ENCODE data around the gene ZNF710.
"Not testable (repeated sequence)": the region's sequence is repeated elsewhere in the genome, so short reads cannot be mapped to it uniquely, and the experiment has no call there.

ZNF710 gene

DNA sequence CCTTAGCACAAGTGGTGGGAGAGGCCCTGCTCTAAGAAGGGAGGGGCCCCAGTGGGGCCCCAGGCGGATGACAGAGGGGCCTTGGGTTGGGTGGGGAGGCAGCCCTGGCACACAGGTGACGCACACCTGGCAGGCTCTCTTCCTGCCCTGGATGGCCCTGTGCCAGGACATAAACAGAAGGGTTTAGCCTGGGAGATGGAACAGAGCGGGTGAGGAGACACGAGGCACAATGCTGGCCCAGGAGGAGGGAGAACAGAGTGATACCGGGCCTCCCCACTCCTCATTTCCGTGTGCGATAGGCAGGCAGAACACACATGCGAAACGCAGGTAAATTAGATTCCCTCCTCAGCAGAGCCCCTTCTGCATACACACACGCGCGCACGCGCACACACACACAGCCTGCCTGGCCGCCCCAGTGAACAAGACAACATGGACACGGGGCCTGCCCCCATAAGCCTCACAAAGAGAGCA is 61.4 kb downstream of the ZNF710 start:
- no peak for DNase-seq

GRCh38 chr15:90062973-90063769 is 62.0 kb downstream of the ZNF710 start:
- no peak for DNase-seq

DNA sequence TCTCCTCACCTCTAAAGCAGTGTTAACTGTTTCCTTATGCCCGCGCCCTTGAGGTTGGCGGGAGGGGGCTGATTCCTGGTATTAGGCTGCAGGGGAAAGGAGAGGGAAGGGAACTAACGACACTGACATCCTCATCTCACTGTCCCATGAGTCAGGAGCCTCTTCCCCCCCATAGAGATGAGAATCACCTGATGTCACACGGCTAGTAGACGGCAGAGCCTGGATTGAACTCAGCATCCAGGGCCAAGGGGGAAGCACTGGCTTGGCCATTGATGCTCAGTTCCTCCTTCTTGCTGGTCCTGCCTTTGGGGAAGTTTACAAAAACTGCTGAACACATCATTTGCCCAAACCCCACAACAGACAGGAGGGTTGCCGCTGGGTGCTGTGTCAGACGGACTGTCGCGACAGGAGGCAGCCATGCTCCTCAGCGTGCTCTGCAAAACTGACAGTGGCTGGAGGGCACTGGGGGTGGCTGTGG is 62.7 kb downstream of the ZNF710 start:
- DNase-seq, result no peak

- no peak for DNase-seq
Measured at GRCh38 chr15:90064911-90065681, 64.0 kb downstream of the ZNF710 start.

DNA sequence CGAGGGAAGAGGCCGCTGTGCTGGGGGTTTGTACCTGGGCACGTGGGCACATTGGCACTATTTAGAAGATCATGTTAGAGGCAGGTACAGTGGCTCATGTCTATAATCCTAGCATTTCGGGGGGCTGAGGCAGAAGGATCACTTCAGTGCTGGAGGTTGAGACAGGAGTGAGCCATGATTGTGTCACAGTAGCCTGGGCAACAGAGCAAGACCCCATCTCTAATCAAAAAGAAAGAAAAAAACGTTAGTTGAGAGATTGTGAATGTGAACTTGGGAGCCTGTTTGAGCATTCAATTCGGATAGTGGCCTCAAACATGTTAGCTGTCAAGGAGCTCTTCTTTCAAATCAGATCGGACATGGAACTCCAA is 64.5 kb downstream of the ZNF710 start:
- DNase-seq, result no peak

DNA sequence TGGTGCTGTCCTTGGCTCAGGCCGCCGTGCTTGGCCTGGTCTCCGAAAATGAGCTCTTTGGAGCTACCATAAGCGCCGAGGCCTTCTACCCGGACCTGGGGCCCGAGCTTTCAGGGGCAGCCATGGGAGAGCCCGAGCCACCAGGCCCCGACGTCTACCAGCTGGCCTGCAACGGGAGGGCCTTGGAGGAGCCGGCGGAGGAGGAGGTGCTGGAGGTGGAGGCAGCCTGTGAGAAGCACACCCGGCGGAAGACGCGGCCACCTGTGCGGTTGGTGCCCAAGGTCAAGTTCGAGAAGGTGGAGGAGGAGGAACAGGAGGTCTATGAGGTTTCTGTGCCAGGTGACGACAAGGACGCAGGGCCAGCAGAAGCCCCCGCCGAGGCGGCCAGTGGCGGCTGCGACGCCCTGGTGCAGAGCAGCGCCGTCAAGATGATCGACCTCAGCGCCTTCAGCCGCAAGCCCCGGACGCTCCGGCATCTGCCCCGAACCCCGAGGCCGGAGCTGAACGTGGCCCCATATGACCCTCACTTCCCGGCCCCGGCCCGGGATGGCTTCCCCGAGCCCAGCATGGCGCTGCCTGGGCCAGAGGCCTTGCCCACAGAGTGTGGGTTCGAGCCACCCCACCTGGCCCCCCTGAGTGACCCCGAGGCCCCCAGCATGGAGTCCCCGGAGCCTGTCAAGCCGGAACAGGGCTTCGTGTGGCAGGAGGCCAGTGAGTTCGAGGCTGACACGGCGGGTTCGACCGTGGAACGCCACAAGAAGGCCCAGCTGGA is 66.2 kb downstream of the ZNF710 start:
- DNase-seq, result no peak

DNA sequence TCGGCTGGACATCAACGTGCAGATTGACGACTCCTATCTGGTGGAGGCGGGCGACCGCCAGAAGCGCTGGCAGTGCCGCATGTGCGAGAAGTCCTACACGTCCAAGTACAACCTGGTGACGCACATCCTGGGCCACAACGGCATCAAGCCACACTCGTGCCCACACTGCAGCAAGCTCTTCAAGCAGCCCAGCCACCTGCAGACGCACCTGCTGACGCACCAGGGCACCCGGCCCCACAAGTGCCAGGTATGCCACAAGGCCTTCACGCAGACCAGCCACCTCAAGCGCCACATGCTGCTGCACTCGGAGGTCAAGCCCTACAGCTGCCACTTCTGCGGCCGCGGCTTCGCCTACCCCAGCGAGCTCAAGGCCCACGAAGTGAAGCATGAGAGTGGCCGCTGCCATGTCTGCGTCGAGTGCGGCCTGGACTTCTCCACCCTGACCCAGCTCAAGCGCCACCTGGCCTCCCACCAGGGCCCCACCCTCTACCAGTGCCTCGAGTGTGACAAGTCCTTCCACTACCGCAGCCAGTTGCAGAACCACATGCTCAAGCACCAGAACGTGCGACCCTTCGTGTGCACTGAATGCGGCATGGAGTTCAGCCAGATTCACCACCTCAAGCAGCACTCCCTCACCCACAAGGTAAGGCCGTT is 67.0 kb downstream of the ZNF710 start:
- no peak for DNase-seq

GRCh38 chr15:90070623-90071022 is 69.5 kb downstream of the ZNF710 start:
- not testable (repeated sequence) for DNase-seq

GRCh38 chr15:90071220-90071807 is 70.2 kb downstream of the ZNF710 start:
- peak; percentile 14 for DNase-seq

DNA sequence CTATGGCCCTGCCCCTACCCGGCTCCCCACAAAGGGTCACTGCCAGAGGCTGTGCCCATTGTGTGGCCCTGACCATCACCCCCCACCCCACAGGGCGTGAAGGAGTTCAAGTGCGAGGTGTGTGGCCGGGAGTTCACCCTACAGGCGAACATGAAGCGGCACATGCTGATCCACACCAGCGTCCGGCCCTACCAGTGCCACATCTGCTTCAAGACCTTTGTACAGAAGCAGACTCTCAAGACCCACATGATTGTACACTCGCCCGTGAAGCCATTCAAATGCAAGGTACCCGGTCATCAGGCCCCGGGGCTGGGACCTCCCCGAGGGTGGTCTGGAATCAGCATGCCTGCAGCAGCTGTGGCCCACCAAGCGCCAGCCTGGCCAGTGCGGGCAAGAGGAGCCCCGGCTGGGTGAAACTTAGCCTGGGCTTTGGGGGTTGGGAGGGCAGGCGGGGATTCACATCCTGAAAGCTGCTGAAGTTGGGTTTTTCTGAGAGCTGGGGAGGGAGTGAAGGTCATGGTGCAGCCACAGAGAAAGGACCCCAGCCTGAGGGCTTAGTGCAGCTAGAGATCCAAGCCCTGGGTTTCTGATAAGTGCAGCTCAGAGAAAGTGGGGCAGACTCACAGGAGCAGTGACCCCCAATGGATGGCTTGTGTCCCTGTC is 72.0 kb downstream of the ZNF710 start:
- no peak for DNase-seq

GRCh38 chr15:90074023-90074422 is 72.9 kb downstream of the ZNF710 start:
- DNase-seq, result no peak

GRCh38 chr15:90074916-90075315 is 73.8 kb downstream of the ZNF710 start:
- DNase-seq, result no peak

DNA sequence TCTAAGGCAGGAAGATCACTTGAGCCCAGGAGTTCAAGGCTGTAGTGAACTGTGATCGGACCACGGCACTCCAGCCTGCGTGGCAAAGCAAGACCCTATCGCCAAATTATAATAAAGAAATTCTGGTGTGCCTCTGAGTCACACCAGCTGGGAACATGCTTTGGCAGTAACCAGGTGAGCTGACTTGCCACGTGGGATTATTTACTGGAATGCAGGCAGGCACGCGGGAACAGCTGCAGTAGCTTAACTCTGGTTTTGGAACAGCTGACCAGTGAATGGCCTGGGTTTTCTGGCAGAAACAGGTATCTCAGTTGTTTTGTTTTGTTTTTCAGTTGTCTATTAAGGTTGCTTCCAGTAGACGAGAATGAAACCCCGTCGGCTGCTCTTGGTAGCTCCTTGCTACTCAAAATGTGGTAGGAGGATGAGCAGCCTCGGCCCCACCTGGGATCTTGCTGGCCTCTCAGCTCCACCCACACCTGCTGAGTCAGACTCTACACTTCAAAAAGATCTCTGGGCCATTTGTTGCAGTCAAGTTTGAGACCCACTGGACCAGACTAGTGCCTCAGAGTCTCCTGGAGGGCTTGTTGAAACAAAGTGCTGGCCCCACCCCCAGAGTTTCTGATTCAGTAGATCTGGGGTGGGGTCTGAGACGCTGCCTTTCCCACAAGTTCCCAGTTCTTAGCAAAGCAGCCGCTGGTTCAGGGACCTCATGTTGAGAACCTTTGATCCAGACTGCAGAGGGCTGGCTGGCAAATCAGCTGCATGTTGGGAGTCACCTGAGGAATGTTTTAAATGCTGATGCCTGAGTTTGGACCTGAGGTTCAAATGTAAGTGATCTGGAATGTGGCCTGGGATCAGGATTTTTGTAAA is 74.5 kb downstream of the ZNF710 start:
- DNase-seq, result no peak

GRCh38 chr15:90076716-90077115 is 75.6 kb downstream of the ZNF710 start:
- DNase-seq, result no peak

- DNase-seq, result no peak
Measured at GRCh38 chr15:90078965-90079364, 77.8 kb downstream of the ZNF710 start.

DNA sequence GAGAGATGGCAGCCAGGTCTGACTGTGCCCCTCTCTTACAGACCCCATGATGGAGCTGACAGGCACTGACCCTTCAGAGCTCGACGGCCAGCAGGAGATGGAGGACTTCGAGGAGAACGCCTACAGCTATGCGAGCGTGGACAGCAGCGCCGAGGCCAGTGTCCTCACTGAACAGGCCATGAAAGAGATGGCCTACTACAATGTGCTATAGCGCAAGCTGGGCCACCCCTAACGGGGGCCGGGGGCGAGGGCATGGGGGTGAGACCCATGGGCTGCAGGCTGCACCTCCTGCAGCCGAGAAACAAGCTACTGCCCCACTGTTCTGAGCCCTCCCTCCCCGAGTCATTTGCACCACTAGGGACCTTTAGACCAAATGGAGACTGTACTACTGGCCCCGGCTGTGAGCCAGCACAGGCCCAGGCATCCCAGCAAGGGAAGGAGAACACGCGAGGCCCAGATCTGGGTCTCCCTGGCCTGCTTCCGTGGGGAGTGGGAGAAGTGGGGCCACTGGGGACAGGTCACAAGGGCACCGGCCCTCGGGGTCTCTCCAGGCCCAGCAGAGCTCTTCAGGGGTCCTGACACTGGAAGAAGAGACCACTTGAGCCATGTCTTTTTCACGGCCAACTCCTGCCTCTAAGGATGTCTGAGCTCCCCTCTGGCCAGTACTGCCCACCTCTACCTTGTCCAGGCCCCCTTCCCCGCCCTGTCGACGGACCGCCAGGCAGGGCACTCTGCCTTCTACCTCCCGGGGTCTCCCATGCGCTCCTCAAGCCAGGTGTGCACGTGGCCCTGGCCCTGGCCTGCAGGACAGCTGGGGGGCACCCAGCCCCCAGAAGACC is 78.7 kb downstream of the ZNF710 start:
- no peak for DNase-seq

GRCh38 chr15:90080458-90080755 is 79.3 kb downstream of the ZNF710 start:
- no peak for DNase-seq

GRCh38 chr15:90080818-90081393 is 79.8 kb downstream of the ZNF710 start:
- no peak for DNase-seq

- DNase-seq, result no peak
Measured at GRCh38 chr15:90082140-90082715, 81.1 kb downstream of the ZNF710 start.

Measured in NCI-H446 treated with DMSO at 0.1 percent for 48 hours (cell line).